ENCODE measurements around the gene FSD1. TPM values are rescaled to one million over a fixed set of nuclear protein-coding genes. Genes with fewer than 3 reads are reported as not detected.
A peak's percentile ranks its signal among the peaks of the same experiment; 100 is the strongest.
"Not testable (repeated sequence)": the region's sequence is repeated elsewhere in the genome, so short reads cannot be mapped to it uniquely, and the experiment has no call there.

FSD1 gene
- total RNA-seq, 1 donor: 1.1 TPM

GRCh38 chr19:4267901-4268815, 36.2 kb upstream of the FSD1 start:
- no peaks in the 10 kb centered on the region for H4K20me1 ChIP-seq (ENCODE audit: insufficient read depth, low read length)
- no peaks in the 10 kb centered on the region for H3K27me3 ChIP-seq (ENCODE audit: insufficient read depth, low read length)
- no peaks in the 10 kb centered on the region for H3K79me2 ChIP-seq (ENCODE audit: insufficient read depth, low read length)
- no peak overlapping the region for H3K27ac ChIP-seq (ENCODE audit: low read depth, low read length)
- no peak overlapping the region for H3K4me2 ChIP-seq (ENCODE audit: insufficient read depth, low read length)
- H2AFZ ChIP-seq (ENCODE audit: low read length): no peak overlapping the region
- no peaks in the 10 kb centered on the region for H3K9me3 ChIP-seq (ENCODE audit: low read depth, low read length)
- TF ChIP-seq, protein P1, sequence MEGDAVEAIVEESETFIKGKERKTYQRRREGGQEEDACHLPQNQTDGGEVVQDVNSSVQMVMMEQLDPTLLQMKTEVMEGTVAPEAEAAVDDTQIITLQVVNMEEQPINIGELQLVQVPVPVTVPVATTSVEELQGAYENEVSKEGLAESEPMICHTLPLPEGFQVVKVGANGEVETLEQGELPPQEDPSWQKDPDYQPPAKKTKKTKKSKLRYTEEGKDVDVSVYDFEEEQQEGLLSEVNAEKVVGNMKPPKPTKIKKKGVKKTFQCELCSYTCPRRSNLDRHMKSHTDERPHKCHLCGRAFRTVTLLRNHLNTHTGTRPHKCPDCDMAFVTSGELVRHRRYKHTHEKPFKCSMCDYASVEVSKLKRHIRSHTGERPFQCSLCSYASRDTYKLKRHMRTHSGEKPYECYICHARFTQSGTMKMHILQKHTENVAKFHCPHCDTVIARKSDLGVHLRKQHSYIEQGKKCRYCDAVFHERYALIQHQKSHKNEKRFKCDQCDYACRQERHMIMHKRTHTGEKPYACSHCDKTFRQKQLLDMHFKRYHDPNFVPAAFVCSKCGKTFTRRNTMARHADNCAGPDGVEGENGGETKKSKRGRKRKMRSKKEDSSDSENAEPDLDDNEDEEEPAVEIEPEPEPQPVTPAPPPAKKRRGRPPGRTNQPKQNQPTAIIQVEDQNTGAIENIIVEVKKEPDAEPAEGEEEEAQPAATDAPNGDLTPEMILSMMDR (IDR thresholded peaks at IDR 0.05; ENCODE audit: extremely low read depth, low read depth, low read length): no peak
- peak; percentile 69 for DNase-seq (ENCODE audit: insufficient read length, low spot score, missing footprints)
- H3K36me3 ChIP-seq (ENCODE audit: insufficient read depth, low read length): peaks cover 12% of the 10 kb centered on the region
- no peak overlapping the region for H3K4me3 ChIP-seq (ENCODE audit: insufficient read depth, low read length)
- no peaks in the 10 kb centered on the region for H3K4me1 ChIP-seq (ENCODE audit: insufficient read depth, low read length)

DNA sequence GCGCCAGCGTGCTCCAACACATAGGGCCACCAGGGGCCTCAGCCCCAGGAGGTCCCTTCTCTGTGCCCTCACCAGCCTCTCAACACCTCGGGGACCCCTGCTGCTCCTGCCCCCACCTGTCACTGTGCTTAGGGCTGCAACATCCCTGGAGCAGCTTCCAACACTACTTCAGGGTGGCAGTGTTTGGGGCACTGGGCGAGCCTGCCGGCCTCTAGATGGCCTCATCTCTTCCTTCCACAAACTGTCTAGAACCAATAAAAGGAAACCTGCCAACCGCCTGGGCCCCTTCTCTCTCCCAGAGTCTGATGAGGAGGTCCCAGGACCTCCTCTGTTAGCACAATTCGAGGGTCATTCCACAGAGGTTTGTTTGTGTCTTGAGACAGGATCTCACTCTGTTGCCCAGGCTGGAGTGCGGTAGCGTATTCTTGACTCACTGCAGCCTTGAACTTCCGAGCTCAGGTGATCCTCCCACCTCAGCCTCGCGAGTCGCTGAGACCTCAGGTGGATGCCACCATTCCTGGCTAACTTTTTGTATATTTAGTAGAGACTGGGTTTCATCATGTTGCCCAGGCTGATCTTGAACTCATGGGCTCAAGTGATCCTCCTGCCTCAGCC, 35.5 kb upstream of the FSD1 start:
- Histone ChIP-seq H3K36me3 (ENCODE audit: insufficient read depth, low read length) (peaks cover 12% of the 10 kb centered on the region), H4K20me1 (ENCODE audit: insufficient read depth, low read length) (no peaks in the 10 kb centered on the region), H3K27ac (ENCODE audit: low read depth, low read length) (no peak overlapping the region), H2AFZ (ENCODE audit: low read length) (no peak overlapping the region), H3K4me1 (ENCODE audit: insufficient read depth, low read length) (no peaks in the 10 kb centered on the region), H3K79me2 (ENCODE audit: insufficient read depth, low read length) (no peaks in the 10 kb centered on the region), H3K9me3 (ENCODE audit: low read depth, low read length) (no peaks in the 10 kb centered on the region), H3K4me2 (ENCODE audit: insufficient read depth, low read length) (no peak overlapping the region), H3K27me3 (ENCODE audit: insufficient read depth, low read length) (no peaks in the 10 kb centered on the region), H3K4me3 (ENCODE audit: insufficient read depth, low read length) (no peak overlapping the region)
- DNase-seq (ENCODE audit: insufficient read length, low spot score, missing footprints): peak; percentile 34
- TF ChIP-seq, protein P1 (IDR thresholded peaks at IDR 0.05; ENCODE audit: extremely low read depth, low read depth, low read length): no peak

GRCh38 chr19:4272894-4273293, 31.5 kb upstream of the FSD1 start:
- no peaks in the 10 kb centered on the region for H3K79me2 ChIP-seq (ENCODE audit: insufficient read depth, low read length)
- no peak overlapping the region for H2AFZ ChIP-seq (ENCODE audit: low read length)
- H3K36me3 ChIP-seq (ENCODE audit: insufficient read depth, low read length): peaks cover 8% of the 10 kb centered on the region
- H3K4me3 ChIP-seq (ENCODE audit: insufficient read depth, low read length): no peak overlapping the region
- TF ChIP-seq, protein P1 (IDR thresholded peaks at IDR 0.05; ENCODE audit: extremely low read depth, low read depth, low read length): no peak
- H3K9me3 ChIP-seq (ENCODE audit: low read depth, low read length): no peaks in the 10 kb centered on the region
- H3K27me3 ChIP-seq (ENCODE audit: insufficient read depth, low read length): peaks cover 7% of the 10 kb centered on the region
- no peaks in the 10 kb centered on the region for H3K4me1 ChIP-seq (ENCODE audit: insufficient read depth, low read length)
- no peaks in the 10 kb centered on the region for H4K20me1 ChIP-seq (ENCODE audit: insufficient read depth, low read length)
- H3K27ac ChIP-seq (ENCODE audit: low read depth, low read length): no peak overlapping the region
- no peak overlapping the region for H3K4me2 ChIP-seq (ENCODE audit: insufficient read depth, low read length)
- DNase-seq (ENCODE audit: insufficient read length, low spot score, missing footprints): peak; percentile 25

- not testable (repeated sequence) for H3K4me3 ChIP-seq (ENCODE audit: insufficient read depth, low read length); H2AFZ ChIP-seq (ENCODE audit: low read length); H3K4me1 ChIP-seq (ENCODE audit: insufficient read depth, low read length); H3K9me3 ChIP-seq (ENCODE audit: low read depth, low read length); H3K36me3 ChIP-seq (ENCODE audit: insufficient read depth, low read length); H4K20me1 ChIP-seq (ENCODE audit: insufficient read depth, low read length); H3K4me2 ChIP-seq (ENCODE audit: insufficient read depth, low read length); H3K27ac ChIP-seq (ENCODE audit: low read depth, low read length); DNase-seq (ENCODE audit: insufficient read length, low spot score, missing footprints); H3K79me2 ChIP-seq (ENCODE audit: insufficient read depth, low read length)
- peaks cover 12% of the 10 kb centered on the region for H3K27me3 ChIP-seq (ENCODE audit: insufficient read depth, low read length)
These were observed 30.1 kb upstream of the FSD1 start for GRCh38 chr19:4274321-4274686.
